ENCODE measurements around the gene SMPD3. TPM values are rescaled to one million over a fixed set of nuclear protein-coding genes. Genes with fewer than 3 reads are reported as not detected.

The SMPD3 gene
- total RNA-seq, 1 donor from 2014 or later, result 0.16 TPM

DNA sequence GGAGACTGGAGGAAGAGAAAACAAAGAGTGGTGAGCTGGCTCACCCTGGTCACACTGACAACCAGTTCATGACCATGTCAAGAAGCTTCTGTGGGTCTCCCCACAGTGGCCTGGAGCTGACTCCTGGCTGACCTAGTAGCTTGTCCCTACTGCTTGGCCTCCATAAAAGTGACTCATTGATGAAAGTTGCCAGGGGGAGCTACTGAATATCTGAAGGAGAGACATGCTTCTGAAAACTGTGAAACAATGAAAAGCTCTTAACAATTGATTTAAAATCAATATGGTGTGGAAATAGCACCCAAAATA, 22.0 kb downstream of the SMPD3 start:
- no peak for DNase-seq
- Histone ChIP-seq H3K36me3 (no peaks in the 10 kb centered on the region), H3K4me3 (no peak overlapping the region), H3K9me3 (replicated peaks) (no peaks in the 10 kb centered on the region), H3K27me3 (ENCODE audit: low read depth) (no peaks in the 10 kb centered on the region), H3K4me1 (no peaks in the 10 kb centered on the region), H3K27ac (replicated peaks) (no peak overlapping the region)
- TF ChIP-seq, protein P1, sequence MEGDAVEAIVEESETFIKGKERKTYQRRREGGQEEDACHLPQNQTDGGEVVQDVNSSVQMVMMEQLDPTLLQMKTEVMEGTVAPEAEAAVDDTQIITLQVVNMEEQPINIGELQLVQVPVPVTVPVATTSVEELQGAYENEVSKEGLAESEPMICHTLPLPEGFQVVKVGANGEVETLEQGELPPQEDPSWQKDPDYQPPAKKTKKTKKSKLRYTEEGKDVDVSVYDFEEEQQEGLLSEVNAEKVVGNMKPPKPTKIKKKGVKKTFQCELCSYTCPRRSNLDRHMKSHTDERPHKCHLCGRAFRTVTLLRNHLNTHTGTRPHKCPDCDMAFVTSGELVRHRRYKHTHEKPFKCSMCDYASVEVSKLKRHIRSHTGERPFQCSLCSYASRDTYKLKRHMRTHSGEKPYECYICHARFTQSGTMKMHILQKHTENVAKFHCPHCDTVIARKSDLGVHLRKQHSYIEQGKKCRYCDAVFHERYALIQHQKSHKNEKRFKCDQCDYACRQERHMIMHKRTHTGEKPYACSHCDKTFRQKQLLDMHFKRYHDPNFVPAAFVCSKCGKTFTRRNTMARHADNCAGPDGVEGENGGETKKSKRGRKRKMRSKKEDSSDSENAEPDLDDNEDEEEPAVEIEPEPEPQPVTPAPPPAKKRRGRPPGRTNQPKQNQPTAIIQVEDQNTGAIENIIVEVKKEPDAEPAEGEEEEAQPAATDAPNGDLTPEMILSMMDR (IDR thresholded peaks at IDR 0.05; ENCODE audit: borderline replicate concordance), result no peak
- intact Hi-C loops (cut with micrococcal nuclease), result no loop called here

DNA sequence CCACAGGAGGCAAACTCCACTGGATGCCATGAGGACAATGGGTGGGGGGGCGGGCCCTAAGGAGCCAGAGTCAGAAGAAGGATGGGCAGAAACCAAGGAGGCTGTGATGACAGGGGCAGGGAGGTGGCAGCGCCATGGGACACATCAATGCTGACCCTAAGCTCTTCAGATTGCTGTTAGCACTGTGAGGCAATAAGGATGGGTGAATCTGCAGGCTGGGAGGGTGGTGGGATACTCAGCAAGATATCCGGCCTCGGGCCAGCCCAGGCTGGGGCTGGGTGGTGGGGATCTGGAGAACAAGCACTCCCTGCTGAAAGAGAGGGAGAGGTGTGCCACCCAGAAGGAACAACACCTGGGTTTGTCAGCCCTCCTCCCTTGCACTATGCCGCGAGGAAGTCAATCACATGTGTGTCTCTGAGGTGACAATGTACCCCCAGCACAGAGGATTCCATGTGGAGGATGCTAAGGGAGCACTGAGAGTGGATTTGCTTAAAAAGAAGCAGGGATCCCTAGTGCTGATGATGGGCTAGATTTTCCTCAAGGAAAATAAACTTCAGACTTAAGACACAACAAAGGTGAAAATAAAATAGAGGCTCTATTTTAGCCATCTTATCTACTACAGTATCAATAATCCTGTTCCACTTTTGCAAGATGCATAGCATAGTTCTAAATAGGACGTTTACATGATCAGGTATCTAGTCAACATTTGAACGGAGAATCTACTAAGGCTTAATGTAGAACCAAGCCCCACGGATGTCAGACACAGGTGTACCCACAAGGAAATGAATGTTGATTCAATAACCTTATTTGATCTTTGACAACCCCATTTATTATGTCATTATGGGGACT, 22.6 kb downstream of the SMPD3 start:
- TF ChIP-seq, protein P1 (IDR thresholded peaks at IDR 0.05; ENCODE audit: borderline replicate concordance), result no peak
- Histone ChIP-seq H3K4me3 (no peak overlapping the region), H3K9me3 (replicated peaks) (no peaks in the 10 kb centered on the region), H3K36me3 (no peaks in the 10 kb centered on the region), H3K4me1 (no peaks in the 10 kb centered on the region), H3K27me3 (ENCODE audit: low read depth) (no peaks in the 10 kb centered on the region), H3K27ac (replicated peaks) (no peak overlapping the region)
- intact Hi-C loops (cut with micrococcal nuclease), result no loop called here
- no peak for DNase-seq

DNA sequence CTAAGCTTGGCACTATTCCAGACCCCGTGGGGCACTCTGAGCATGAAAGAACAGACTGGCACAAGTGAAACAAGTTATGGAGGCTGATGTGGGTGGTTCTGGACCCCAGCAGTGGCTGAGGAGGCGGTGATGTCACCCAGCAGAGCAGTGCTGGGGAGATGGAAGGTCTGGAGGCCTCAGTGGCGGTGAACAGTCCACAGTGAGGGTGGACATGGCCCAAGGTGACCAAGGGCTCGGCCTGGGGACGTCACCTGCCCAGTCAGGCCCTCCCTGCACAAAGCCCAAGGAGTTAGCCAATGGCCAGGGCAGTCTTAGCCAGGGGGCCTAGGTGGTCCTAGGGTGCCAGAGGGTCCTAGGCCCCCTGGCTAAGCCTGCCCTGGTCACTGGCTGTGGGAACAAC, 24.5 kb downstream of the SMPD3 start:
- no peak overlapping the region for H3K27ac ChIP-seq (replicated peaks)
- no peaks in the 10 kb centered on the region for H3K9me3 ChIP-seq (replicated peaks)
- intact Hi-C loops (cut with micrococcal nuclease), result no loop called here
- no peak overlapping the region for H3K4me3 ChIP-seq
- TF ChIP-seq, protein P1 (IDR thresholded peaks at IDR 0.05; ENCODE audit: borderline replicate concordance), result no peak
- no peaks in the 10 kb centered on the region for H3K27me3 ChIP-seq (ENCODE audit: low read depth)
- no peaks in the 10 kb centered on the region for H3K36me3 ChIP-seq
- DNase-seq, result no peak
- no peaks in the 10 kb centered on the region for H3K4me1 ChIP-seq

DNA sequence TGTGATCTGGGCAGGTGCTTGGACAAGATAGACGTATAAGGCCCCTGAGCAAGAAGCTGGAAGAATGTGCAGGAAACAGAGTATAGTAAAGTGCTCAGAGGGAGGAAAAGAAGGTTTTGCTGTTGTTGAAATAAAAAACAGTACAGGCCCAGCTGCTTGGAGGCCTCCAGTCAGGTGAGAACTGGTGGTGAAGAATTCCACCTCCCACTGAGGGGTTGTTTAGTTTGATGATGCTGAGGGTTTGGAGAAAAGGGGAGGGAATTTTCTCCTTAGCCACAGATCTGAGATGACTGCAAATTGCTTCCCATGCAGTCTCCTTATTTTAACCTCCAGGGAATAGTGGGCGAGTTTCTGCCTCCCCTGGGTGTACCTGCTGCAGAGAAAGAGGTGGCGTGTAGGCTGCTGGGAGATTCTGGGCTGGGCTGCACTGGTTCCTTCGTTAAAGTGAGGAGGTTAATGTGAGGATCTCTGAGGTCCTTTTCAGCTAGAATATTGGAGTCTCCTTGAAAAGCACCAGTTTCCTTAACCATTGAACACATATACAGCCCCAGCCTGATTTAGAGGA, 25.8 kb downstream of the SMPD3 start:
- no peaks in the 10 kb centered on the region for H3K9me3 ChIP-seq (replicated peaks)
- no peaks in the 10 kb centered on the region for H3K4me1 ChIP-seq
- H3K36me3 ChIP-seq, result no peaks in the 10 kb centered on the region
- no peaks in the 10 kb centered on the region for H3K27me3 ChIP-seq (ENCODE audit: low read depth)
- no peak for DNase-seq
- no peak overlapping the region for H3K27ac ChIP-seq (replicated peaks)
- H3K4me3 ChIP-seq, result no peak overlapping the region
- TF ChIP-seq, protein P1 (IDR thresholded peaks at IDR 0.05; ENCODE audit: borderline replicate concordance), result no peak
- intact Hi-C loops (cut with micrococcal nuclease), result no loop called here

DNA sequence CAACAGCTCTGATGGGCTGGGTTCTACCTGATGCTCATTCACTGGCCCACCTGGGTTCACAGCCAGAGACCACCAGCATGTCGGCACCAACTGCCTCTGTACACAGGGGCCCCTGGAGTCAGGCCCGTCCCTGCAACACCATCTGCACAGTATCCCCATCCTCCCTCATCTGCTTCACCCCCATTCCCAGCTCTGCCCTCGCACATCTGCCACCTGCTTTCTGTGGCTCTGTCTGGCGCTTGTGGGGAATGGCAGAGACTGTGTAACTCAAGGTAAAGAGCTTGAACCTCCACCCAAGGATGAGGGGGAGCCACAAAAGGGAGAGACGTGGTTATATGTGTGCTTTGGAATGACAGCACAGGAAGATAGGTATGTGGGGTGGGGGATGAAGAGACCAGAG, 27.2 kb downstream of the SMPD3 start:
- H3K27ac ChIP-seq (replicated peaks), result no peak overlapping the region
- no peaks in the 10 kb centered on the region for H3K4me1 ChIP-seq
- no peak overlapping the region for H3K4me3 ChIP-seq
- no peaks in the 10 kb centered on the region for H3K36me3 ChIP-seq
- no peaks in the 10 kb centered on the region for H3K27me3 ChIP-seq (ENCODE audit: low read depth)
- no peak for DNase-seq
- TF ChIP-seq, protein P1 (IDR thresholded peaks at IDR 0.05; ENCODE audit: borderline replicate concordance), result no peak
- intact Hi-C loops (cut with micrococcal nuclease), result no loop called here
- no peaks in the 10 kb centered on the region for H3K9me3 ChIP-seq (replicated peaks)
